Right atrium auricular region (tissue), 2 donors: Measurements from ENCODE around the gene COMMD7. TPM values are rescaled to one million over a fixed set of nuclear protein-coding genes. Genes with fewer than 3 reads are reported as not detected.

Source experiments
- DNase-seq: peaks from one replicate; pipeline ENCODE4 v3.0.0-alpha.2; 2019; ENCODE audit warnings: low spot score
- H3K27ac ChIP-seq, 2 donors: fragments of 200-600 bp; sonication (generic); 1 replicate in 1 of 2; 2 replicates in 1 of 2; pipeline ENCODE4 v1.5.1; 2016 to 2019
- H3K27me3 ChIP-seq, 2 donors: fragments of 200-600 bp; sonication (generic); one replicate each; pipeline versions ENCODE4 v1.5.1 to v1.6.0; 2017 to 2019
- H3K36me3 ChIP-seq: fragments of 200-600 bp; sonication (generic); one replicate; pipeline ENCODE4 v1.5.1; 2016
- H3K4me1 ChIP-seq, 2 donors: fragments of 200-600 bp; sonication (generic); one replicate each; pipeline versions ENCODE4 v1.5.1 to v1.6.0; 2017 to 2019
- H3K4me3 ChIP-seq, 2 donors: fragments of 200-600 bp; sonication (generic); 1 replicate in 1 of 2; 2 replicates in 1 of 2; pipeline ENCODE4 v1.5.1; 2017 to 2019; ENCODE audit warnings: mild to moderate bottlenecking in 1 of 2, moderate library complexity in 1 of 2
- H3K9me3 ChIP-seq, 2 donors: fragments of 200-600 bp; sonication (generic); one replicate each; pipeline ENCODE4 v1.5.1; 2019
- total RNA-seq, 2 donors: library from RNA; depleted of rRNA; stranded (reverse); fragments of >200 nt; gene quantifications; one replicate each; pipeline ENCODE4 v1.1.0, GENCODE V29; 2016
- TF ChIP-seq, protein P1 (sequence below), 2 donors: fragments of 200-600 bp; sonication (generic); IDR thresholded peaks; one replicate each; pipeline ENCODE4 v1.5.1; 2019; ENCODE audit warnings: antibody characterized with exemption in 2 of 2

Gene COMMD7
- total RNA-seq, 2 donors from 2014 or later, result 22.2 to 29.3 TPM

DNA sequence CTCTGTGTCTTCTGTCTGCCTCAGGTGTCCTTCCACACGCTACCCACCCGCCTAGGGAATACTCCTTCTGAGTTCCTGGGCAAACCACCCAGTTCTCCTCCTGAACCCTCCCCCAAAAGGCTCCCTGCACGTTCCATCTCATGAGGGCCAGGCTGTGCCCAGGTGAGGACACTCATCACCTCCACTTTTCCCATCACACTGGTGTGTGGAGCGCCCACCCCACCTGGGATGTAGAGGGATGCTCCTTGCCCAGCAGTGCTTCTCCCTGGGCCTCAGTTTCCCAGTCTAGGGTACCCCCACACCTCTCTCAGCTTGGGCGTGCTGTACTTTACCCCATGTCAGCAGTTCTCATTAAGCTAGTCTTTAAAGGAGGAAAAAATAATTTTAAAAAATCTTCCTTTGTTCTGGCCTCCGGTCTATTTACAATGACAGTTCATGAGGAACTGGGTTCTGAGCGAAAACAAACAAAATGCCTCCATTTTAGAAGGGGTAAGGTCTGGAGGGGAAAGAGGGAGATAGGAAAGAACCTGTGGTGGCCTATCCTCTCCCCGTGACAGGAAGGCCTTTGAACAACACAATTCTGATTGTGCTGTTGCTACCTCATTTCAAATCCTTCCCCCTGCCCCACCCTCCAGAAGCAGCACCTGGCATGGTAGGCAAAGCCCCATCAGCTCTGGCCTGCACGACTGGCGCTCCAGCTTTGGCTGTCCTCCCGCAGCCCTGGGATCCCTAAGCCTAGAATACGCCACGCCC, 67.9 kb downstream of the COMMD7 start:
- H3K27ac ChIP-seq, result no peak overlapping the region
- no peak for DNase-seq
- TF ChIP-seq, protein P1, sequence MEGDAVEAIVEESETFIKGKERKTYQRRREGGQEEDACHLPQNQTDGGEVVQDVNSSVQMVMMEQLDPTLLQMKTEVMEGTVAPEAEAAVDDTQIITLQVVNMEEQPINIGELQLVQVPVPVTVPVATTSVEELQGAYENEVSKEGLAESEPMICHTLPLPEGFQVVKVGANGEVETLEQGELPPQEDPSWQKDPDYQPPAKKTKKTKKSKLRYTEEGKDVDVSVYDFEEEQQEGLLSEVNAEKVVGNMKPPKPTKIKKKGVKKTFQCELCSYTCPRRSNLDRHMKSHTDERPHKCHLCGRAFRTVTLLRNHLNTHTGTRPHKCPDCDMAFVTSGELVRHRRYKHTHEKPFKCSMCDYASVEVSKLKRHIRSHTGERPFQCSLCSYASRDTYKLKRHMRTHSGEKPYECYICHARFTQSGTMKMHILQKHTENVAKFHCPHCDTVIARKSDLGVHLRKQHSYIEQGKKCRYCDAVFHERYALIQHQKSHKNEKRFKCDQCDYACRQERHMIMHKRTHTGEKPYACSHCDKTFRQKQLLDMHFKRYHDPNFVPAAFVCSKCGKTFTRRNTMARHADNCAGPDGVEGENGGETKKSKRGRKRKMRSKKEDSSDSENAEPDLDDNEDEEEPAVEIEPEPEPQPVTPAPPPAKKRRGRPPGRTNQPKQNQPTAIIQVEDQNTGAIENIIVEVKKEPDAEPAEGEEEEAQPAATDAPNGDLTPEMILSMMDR (IDR thresholded peaks at IDR 0.05), result no peak
- no peaks in the 10 kb centered on the region for H3K9me3 ChIP-seq
- no peaks in the 10 kb centered on the region for H3K27me3 ChIP-seq
- no peaks in the 10 kb centered on the region for H3K4me1 ChIP-seq
- H3K36me3 ChIP-seq, result no peaks in the 10 kb centered on the region
- H3K4me3 ChIP-seq, result no peak overlapping the region

DNA sequence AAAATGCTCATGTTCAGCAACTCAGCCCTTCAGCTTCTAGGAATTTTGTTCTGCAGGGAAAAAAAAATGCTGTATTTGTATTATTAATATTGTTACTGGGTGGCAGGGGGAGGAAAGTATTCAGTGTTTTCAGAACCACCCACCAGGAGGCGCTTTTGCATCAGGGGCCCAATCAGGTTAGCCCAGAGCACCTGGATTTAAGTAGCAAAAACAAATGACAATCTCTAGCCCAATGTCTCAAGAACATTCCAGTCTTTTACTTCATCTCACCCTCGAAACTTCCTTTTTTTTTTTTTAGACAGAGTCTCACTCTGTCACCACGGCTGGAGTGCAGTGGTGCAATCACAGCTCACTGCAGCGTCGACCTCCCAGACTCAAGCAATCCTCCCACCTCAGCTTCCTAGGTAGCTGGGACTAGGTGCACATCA, 68.9 kb downstream of the COMMD7 start:
- no peak for DNase-seq
- TF ChIP-seq, protein P1 (IDR thresholded peaks at IDR 0.05), result peak; percentile 33 to 76
- Histone ChIP-seq H3K36me3 (no peaks in the 10 kb centered on the region), H3K4me1 (no peaks in the 10 kb centered on the region), H3K4me3 (no peak overlapping the region), H3K27ac (no peak overlapping the region), H3K9me3 (no peaks in the 10 kb centered on the region), H3K27me3 (no peaks in the 10 kb centered on the region)

- no peaks in the 10 kb centered on the region for H3K4me1 ChIP-seq
- H3K4me3 ChIP-seq, result no peak overlapping the region
- no peak for DNase-seq
- no peaks in the 10 kb centered on the region for H3K27me3 ChIP-seq
- H3K9me3 ChIP-seq, result no peaks in the 10 kb centered on the region
- TF ChIP-seq, protein P1 (IDR thresholded peaks at IDR 0.05), result no peak
- H3K27ac ChIP-seq, result no peak overlapping the region
- no peaks in the 10 kb centered on the region for H3K36me3 ChIP-seq
Measured at GRCh38 chr20:32672982-32673851, 70.0 kb downstream of the COMMD7 start.

GRCh38 chr20:32672394-32672981, 70.8 kb downstream of the COMMD7 start:
- TF ChIP-seq, protein P1 (IDR thresholded peaks at IDR 0.05), result no peak
- Histone ChIP-seq H3K36me3 (no peaks in the 10 kb centered on the region), H3K4me1 (no peaks in the 10 kb centered on the region), H3K27ac (no peak overlapping the region), H3K4me3 (no peak overlapping the region), H3K27me3 (no peaks in the 10 kb centered on the region), H3K9me3 (no peaks in the 10 kb centered on the region)
- no peak for DNase-seq

DNA sequence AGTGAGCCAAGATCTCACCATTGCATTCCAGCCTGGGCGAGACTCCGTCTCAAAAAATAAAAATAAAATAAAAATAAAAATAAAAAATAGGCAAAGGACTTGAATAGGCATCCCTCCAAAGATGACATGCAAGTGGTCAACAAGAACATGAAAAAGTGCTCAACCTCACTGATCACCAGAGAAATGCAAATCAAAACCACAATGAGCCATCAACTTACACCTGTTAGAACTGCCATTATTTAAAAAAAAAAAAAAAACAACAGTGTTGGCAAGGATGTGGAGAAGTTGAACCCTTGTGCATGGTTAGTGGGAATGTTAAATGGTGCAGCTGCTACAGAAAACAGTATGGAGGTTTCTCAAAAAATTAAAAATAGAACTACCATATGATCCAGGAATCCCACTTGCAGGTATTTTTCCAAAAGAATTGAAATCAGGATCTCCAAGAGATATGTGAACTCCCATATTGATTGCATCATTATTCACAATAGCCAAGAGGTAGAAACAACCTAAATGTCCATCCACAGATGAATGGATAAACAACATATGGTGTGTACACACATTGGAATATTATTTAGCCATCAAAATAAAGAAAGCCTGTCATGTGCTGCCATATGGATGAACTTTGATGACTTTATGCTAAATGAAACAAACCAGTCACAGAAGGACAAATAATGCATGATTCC, 72.4 kb downstream of the COMMD7 start:
- Histone ChIP-seq H3K4me3 (no peak overlapping the region), H3K9me3 (no peaks in the 10 kb centered on the region), H3K4me1 (peaks cover 0 to 3% of the 10 kb centered on the region in 2 donors), H3K27ac (no peak overlapping the region), H3K36me3 (no peaks in the 10 kb centered on the region), H3K27me3 (no peaks in the 10 kb centered on the region)
- TF ChIP-seq, protein P1 (IDR thresholded peaks at IDR 0.05), result no peak
- no peak for DNase-seq
